ENCODE results near the gene E2F6.
A peak's percentile ranks its signal among the peaks of the same experiment; 100 is the strongest.

E2F6 gene, protein sequence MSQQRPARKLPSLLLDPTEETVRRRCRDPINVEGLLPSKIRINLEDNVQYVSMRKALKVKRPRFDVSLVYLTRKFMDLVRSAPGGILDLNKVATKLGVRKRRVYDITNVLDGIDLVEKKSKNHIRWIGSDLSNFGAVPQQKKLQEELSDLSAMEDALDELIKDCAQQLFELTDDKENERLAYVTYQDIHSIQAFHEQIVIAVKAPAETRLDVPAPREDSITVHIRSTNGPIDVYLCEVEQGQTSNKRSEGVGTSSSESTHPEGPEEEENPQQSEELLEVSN

DNA sequence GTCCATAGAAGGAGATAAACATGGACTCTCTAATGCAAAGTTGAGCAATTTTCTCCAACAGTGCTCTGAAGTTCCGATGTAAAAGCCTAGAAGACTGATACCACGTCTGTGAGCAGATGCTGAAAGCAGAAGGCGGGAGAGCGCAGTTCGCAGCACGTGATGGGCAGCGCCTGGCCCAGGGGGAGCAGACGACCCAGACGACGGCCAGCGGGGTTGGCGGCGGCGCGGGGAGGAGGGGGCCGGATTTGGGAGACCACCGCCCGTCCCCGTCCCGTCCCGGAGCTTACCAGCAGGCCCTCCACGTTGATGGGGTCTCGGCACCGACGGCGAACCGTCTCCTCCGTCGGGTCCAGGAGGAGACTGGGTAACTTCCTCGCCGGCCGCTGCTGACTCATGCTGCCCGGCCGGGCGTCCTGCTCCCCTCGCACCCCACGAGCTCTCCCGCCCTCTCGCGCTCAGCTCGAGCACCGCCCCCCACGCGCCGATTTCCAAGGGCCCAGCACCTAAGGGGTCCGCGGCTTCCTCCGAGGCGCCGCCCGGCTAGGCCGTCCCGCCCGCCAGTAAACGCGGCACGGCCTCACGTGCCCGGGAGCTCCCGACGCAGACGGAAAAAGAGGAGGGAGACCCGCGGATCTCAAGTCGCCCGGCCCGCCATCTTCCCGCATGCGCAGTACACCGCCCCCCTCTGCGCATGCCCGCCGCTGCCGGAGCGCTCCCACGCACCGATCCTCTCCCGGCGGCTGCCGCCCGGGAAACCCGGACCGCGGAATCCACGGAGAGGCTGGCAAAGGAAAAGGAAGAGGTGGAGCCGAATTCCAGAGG lies at the start of gene E2F6:
E2F6 (minus strand) TSS at position 677 of the 822 bp plus-strand sequence; CDS start at position 395, 282 bp downstream.
- FAIRE-seq: peak; percentile 90

DNA sequence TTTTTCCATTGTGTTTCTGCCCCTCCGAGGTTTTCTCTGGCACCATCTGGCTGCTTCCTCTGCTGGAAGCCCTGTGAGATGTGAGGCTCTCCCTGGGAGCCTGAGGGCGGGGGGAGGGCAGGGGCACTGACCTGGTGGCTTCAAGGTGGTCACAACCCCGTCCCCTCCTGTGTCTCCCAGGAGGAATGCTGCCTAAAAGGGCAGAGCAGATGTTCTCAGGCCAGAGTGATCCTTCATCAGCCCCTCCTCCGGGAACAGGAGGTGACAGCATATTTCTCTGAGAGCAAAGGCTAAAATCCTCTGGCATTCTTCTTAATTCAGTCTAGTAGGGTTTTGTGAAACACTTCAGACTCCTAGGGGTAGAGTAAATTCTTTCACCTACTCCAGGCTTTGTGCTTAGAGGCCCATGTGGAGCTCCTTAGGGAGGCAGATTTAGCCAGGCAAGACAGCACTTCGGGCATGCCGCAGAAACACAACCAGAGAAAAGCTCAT lies 49.6 kb upstream of the E2F6 start:
- FAIRE-seq: peak; percentile 68

DNA sequence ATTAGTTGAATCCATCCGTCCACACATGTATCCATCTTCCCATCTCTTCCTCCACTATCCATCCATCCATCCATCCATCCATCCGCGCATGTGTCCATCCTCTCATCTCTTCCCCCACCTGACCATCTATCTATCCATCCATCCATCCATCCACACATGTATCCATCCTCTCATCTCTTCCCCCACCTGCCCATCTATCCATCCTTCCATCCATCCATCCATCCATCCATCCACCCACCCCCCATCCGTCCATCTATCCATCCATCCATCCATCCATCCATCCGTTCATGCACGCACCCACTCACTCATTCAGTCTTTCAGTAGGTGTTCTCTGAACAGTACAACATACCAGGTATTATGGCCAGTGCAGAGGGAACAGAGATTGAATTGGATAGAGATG lies 48.9 kb upstream of the E2F6 start:
- no peak for FAIRE-seq

DNA sequence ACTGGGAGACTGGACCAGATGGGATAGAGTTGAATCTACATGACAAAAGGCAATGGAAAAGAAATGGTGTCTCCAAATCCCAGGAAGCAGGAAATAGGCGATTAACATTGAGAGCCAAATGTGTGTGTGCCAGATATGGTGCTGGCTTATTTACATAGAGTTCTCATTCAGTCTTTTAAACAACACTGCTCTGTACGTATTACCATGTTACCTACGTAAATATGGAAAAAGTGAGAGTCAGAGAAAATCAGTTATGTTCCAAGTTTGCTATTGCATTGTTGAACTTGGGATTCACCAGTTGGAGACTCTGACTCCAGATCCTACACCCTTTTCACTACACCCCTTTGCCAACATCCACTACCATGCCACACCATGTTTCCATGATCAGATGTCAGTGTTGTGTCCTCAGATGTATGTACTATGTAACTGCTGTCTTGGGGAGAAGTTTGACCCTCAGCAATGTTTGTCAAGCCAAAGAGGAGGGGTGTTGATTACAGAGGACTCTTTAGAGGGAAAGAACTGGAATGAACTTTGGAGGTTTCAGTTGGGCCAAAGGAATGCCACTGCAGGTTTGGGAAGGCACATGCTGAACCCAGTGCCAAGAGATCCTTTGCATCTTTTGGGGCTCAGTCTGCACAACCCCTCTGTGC lies 48.2 kb upstream of the E2F6 start:
- no peak for FAIRE-seq

DNA sequence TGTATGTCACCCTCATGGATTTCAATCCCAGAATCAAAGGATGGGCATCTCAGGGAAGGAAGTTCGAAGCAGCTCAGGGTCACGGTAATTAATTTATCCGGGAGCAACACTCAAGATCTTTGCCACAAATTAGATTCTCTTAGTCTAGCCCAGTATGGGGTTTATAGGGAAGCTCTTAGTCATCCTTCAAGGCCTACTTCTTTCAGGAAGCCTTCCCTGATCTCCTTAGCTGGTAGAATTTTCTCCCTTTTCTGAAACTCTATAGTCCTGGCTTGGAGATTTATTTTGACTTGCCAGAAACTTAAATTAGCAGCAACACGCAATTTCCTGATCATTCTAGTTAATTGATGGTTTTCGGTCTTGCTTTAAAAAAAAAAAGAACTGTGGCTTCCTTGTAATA lies 47.4 kb upstream of the E2F6 start:
- FAIRE-seq: no peak

DNA sequence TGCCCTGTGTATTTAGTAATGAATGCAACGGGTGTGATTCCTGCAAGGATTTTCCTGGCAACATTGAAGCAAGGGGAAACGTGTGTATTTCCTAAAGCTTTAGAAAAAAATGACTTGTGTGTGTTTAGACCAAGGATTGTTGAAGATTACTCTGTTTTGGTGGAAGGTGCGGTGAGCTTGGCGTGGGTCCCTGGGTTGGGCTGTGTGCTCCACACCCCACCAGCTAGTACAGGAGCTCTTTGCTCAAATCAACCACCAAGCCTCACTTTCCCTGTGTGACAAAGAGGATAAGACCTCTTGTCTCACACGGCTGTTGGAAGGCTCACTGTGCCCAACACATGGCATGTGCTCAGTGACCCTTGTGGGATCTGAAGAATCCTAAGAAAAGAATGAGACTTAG lies 46.5 kb upstream of the E2F6 start:
- FAIRE-seq: no peak

DNA sequence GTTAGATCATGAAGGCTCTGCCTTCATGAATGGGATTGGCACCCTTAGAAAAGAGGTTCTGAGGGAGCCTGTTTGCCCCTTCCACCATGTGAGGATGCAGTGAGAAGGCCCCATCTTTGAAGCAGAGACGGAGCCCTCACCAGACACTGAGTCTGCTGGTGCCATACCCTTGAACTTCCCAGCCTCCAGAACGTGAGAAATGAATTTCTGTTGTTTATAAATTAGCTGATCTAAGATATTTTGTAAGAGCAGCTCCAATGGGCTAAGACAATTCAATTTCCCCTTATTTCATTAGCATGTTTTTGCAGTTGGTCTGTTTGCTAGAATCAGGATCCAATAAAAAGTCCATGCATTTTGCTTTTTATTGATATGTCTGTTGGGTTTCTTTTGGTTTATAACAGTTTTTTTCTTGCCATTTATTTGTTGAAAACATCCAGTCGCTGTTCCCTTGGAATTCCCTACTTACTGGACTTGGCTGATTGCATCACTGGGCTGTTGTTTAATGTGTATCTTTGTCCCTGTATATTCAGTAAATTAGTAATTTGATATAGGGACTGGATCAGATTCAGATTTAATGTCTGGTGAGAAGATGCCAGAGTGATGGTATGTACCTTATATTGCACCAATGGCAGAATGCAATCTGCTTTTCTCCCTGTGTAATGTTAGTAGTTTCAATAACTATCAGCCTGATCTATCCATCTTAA lies 43.8 kb upstream of the E2F6 start:
- no peak for FAIRE-seq

DNA sequence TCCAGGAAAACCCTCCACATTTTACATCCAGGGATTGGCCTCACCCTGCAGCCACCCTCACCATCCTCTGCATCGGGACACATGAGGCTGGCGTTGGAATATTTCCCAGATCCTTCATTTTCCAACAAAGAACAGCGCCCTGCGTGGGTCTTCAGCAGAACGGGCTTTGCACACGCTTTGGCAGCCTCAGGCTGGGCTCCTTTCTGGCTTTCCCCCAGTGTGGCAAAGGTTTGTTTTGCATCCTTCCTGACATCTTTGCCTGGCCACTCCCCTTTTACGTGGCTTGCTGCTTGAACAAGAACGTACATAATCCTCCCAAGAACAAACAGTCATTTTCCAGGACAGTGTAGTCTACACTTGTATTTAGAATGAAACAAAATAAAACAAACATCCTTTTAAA lies 42.3 kb upstream of the E2F6 start:
- no peak for FAIRE-seq

DNA sequence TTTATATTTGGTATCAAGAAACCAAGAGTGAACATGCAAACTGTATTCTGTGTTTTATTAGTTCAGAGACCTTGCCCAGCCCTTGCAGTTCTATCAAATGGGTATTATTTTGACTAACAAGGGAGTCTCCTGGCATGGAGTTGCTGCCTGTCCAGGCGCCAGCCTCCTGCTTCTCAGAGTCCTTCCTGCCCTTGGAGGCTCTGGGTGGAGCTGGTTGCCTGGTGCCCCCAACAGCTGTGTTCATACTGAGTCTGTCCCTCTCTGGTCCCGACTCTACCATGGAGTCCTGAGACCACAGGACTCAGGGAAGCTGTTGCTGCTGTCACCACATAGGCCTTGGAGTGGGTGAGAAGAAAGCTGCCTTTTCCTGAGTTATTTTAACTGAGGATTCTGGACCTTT lies 41.6 kb upstream of the E2F6 start:
- no peak for FAIRE-seq

DNA sequence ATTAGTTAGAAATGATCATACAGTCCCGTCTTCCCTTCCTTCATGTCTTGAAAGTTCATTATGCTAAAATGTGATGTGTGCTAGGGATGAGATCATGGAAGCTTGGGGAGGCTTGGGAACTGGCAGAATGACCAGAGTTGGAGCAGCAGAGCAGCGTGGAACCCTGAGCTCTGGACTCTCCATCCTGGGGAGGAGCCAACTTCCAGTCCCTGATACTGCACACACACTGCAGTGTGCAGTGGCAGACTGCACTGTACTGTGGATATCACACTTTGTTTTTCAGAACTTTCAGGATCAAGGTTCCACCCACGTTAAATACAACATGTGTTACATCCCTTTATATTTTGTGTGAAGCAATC lies 40.6 kb upstream of the E2F6 start:
- FAIRE-seq: no peak

DNA sequence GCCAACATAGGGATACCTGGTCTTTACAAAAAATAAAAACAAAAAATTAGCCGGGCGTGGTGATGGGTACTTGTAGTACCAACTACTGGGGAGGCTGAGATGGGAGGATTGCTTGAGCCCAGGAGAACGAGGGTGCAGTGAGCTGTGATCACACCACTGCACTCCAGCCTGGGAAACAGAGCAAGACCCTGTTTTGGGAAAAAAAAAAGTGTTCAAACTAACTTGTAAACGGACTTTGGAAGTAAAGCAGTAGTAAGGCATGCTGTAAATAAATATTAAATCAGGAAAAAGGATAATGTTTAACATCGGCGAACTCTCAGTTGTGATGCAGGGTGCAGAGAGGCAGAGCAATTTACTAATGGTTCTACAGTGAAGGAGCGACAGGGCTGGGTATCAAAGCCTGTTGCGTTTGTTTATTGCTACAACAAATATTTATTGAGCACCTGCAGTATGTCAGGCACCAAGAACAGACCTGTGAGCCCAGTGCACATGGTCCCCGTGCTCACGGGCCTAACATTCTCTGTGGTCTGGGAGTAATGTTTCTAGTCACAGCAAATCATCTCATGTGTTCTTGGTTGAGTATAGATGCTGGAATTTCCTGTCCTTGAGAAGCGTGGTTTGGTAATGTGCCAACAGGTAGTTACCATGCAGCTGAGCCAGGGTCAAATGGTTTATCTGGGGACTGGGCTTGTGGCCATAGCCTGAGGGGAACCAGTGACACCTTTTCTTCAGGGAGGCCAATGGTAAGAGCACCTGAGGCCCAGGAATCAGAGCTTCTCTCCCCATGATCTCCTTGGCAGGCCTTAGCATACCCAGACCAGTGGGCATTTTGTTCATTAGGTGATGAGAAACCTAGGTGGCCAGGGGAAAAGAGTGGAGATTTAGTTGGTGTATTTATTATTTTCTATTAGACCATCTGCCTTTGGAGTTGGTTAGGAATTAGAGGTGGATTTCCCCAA lies 40.0 kb upstream of the E2F6 start:
- no peak for FAIRE-seq

DNA sequence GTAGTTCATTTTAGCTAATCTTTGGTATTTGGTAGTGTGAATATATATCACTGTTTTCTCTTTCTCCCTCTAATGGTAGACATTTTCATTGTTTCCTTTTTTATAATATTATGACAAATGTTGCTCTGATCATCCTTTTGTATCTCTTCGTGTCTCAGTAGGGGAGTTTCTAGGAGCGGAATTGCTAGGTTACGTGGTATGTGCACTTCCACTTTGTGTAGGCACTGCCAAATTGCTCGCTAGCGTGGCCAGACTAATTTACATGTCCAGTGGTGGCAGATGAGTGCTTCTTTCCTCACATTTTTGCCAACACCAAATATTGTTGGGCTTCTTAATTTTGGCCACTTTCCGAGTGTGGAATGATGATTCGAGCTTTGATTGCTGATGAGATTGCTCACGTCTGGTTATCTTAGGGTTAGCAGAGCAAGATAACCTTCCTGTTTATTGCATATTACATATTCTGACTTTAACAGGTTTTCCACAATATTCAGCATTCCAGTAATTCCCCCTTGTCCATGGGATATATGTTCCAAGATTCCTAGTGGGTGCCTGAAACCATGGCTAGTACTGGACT lies 37.5 kb upstream of the E2F6 start:
- no peak for FAIRE-seq

DNA sequence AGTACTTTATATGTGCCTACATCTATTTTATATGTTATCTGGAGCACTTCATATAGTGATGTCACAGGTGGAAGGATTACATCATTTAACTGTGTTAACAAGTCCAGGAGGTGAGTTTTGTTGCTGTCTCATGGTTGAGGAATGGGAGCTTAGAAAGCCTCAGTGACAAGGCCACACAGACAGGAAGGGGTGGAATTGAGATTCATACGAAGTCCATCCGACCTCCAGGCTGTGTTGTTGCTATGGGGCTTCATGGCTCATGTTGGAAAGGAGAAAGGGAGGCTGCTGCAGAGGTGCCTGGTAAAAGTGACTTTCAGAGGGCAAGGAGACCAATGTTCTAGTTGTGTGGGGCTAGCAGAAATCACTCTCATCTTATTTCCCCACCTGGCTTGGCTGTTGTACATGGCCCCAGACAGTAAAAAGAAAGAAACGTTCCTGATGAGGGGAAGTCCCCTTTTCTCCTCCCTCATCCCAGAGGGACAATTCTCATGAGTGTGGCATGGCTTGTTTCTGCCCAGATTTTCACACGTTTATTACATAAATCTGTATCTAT lies 36.9 kb upstream of the E2F6 start:
- FAIRE-seq: no peak

DNA sequence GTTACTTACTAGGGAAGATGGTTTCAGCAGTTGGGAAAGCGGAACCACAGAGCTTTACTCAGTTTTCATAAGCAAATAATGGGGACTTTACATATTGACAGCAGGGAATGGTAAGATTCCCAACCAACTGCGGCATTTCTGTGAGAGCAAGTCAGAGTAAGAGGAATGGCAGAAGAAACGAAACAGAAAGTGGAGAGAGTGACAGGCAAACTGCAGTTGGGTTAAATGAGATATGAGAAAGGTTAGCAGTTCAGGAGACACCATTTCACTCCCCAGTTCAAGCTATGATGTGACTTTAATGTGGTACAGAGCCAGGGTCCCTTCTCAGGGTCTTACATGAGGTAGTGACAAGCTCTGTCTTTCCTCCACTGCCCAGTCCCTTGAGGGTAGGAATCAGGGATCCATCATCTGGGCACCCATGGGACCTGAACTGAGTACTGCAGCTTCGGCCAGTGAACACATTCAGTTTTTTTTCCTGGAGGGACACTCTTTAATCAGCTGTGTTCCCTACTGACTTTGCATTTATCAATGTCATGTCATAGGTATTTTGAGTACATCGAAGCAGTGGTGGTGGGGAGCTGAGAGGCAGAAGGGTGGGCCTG lies 34.8 kb upstream of the E2F6 start:
- no peak for FAIRE-seq

DNA sequence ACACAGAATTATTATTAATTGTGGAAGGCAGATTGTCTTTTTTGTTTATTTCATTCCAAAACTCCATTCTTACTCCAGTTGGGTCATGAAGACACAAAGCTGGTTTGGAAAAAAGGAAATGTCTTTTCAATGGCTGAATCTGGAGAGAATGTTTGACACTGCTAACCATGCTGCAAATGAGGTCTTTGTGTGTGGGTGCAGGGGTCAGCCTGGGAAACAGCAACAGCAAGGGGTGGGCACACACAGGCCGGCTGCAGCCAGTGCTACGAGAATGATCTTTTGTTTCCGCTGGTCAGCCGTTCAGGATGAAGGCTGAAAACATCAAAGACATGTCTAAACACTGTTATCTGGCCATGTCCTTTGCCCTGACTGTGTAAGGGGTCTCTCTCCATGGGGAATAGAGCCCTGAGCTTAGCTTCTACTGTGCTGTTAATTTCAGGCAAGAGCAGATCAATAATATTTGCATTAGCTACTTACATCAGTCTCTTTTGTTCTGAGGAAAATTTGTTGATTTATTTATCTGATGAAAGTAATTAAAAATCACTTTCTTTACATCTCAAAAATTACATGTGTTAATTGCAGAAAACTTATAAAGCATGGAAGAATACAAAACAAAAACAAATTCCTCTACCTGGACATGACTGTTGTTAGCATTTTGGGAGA lies 33.3 kb upstream of the E2F6 start:
- FAIRE-seq: no peak

DNA sequence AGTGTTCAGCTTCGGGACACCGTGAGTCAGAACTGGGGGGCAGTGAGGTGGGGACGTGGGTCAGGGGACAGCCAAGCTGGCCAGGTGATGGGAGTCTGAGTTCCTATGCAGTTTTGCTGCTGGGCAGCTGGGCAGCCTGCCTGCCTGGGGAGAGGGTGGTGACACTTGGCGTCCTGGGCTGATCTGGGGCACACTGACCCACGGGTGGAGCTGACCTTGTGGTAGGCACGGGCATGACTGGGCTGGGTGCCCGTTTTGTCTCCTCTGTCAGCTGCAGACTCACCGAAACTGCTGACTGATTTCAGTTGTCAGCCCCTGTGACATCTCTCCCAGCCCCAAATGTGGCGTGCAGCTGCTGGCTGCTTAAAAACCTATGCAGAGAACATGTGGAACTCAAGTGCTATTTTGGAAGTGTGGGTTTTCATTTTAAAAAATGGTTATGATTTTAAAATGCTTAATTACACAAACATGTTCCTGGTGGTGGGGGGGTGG lies 32.6 kb upstream of the E2F6 start:
- FAIRE-seq: no peak

DNA sequence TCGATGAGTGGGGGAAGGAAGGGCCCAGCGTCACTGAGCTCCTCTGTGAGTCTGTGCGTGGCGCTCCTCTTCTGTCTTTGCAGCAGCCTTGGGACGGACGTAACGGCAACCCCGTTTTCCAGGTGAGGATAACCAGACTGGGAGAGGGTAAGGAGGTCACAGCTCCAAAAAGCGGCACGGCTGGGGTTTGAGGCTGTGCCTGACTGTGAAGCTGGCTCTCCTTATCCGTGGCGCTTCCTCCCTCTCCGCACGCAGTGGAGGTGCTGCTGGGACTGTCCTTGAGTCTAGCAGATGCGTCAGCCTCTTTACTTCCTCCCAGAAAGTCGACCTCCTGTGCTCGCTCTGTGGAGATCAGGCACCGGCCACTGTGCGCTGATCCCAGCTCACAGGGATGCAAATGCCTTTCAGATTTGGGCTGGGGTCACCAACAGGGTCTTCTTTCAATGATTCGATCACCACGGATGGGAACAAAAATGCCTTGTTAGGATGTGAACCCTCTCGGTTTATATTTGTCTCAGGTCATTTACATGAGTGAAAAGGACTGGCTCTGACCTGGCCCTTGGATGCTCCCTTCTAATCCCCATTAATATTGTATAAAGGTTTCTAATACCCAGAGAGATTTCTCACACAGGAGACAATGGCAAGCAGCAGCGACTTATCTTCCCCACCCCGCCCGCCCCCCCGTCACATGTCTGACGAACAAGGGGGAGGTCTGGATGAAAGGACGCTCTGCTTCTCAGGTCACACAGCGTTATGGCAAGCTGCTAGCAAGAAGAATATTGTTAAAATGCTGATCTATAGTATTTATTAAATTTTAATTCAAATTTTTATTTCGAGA lies 30.1 kb upstream of the E2F6 start:
- no peak for FAIRE-seq

DNA sequence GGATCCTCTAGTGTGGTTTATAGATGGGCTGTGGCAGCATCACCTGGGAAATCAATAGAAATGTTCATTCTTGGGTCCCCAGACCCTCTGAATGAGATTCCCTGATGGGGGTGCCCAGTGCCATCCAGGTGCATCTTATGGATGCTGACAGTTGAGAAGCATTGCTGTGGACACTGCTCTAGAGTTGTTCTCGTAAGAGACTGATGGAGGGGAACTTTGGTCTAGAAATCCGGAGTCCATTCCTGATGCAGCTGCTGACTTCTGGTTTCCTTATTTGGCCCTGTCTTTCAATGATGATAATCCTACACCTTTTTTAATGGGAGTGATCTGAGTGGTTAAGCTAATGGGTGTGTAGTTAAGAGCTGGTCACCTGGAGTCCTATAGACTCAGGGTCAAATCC lies 28.3 kb upstream of the E2F6 start:
- FAIRE-seq: no peak

DNA sequence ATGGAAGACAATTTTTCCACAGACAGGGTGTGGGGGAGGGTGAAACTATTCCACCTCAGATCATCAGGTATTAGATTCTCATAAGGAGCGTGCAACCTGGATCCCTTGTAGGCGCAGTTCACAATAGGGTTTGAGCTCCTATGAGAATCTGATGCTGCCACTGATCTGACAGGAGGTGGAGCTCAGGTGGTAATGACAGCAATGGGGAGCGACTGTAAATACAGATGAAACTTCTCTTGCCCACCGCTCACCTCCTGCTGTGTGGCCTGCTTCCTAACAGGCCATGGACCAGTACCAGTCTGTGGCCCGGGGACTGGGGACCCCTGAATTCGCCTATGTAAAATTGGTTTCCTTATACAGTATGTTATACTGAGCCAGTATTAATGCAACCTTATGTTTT lies 27.3 kb upstream of the E2F6 start:
- FAIRE-seq: no peak
